Astrocyte of the cerebellum (primary cell): Measurements from ENCODE around the gene IL31RA.
A peak's percentile ranks its signal among the peaks of the same experiment; 100 is the strongest.

Source experiments
- DNase-seq: peaks from one replicate; pipeline ENCODE4 v3.0.0-alpha.2; 2011; ENCODE audit warnings: low read depth
- H3K4me3 ChIP-seq: 2 replicates; pipeline ENCODE4 v1.5.1; 2011; ENCODE audit warnings: mild to moderate bottlenecking, low read depth, low read length, moderate library complexity
- in situ Hi-C: cut with HindIII; loops from 2 replicates; pipeline ENCODE4 v1.10.0; 2017; ENCODE audit warnings: low sequenced_read_pairs
- TF ChIP-seq, protein P1 (sequence below): IDR thresholded peaks from 2 replicates; pipeline ENCODE4 v1.5.1; 2012; ENCODE audit warnings: low read length, low read depth, moderate library complexity, mild to moderate bottlenecking; ENCODE audit errors: missing control alignments

IL31RA gene

DNA sequence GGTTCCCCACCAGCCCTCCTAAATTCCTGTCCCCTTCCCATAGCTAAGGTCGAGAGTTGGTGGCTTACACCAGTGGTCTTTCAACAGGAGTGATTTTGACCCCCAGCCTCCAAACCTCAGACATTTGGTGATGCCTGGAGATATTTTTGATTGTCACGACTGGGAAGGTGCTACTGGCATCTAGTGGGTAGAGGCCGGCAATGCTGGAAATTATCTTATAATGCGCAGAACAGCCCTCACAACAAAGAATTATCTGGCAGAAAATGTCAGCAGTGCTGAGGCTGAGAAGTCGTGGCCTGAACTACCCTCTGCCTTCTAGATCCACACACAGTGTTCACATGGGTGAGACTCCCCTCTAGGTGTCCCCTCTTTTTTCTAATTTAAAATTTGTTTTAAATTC, 69.6 kb downstream of the IL31RA start:
- H3K4me3 ChIP-seq: no peak overlapping the region
- DNase-seq: no peak
- in situ Hi-C loops: no loop called here
- TF ChIP-seq, protein P1, sequence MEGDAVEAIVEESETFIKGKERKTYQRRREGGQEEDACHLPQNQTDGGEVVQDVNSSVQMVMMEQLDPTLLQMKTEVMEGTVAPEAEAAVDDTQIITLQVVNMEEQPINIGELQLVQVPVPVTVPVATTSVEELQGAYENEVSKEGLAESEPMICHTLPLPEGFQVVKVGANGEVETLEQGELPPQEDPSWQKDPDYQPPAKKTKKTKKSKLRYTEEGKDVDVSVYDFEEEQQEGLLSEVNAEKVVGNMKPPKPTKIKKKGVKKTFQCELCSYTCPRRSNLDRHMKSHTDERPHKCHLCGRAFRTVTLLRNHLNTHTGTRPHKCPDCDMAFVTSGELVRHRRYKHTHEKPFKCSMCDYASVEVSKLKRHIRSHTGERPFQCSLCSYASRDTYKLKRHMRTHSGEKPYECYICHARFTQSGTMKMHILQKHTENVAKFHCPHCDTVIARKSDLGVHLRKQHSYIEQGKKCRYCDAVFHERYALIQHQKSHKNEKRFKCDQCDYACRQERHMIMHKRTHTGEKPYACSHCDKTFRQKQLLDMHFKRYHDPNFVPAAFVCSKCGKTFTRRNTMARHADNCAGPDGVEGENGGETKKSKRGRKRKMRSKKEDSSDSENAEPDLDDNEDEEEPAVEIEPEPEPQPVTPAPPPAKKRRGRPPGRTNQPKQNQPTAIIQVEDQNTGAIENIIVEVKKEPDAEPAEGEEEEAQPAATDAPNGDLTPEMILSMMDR: peak; percentile 55

DNA sequence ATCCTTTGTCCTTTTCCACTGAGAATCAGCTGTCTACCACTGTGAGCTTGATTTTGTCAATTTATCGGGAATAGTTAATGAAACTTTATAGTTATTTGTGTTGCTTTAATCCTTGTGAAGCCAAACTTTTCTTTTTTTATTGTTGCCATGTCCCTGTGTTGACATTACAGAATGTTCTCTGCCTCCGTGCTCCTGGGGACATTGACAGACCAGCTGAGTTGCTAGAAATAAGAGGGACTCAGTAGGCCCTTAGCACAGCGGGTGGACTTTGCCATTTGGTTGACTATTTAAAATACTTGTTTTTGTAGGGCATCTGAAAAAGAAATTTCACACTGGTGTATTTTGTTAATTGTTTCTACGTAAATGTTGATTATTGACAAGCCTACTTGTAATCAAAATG, 70.5 kb downstream of the IL31RA start:
- in situ Hi-C loops: no loop called here
- no peak overlapping the region for H3K4me3 ChIP-seq
- TF ChIP-seq, protein P1: no peak
- DNase-seq: no peak

DNA sequence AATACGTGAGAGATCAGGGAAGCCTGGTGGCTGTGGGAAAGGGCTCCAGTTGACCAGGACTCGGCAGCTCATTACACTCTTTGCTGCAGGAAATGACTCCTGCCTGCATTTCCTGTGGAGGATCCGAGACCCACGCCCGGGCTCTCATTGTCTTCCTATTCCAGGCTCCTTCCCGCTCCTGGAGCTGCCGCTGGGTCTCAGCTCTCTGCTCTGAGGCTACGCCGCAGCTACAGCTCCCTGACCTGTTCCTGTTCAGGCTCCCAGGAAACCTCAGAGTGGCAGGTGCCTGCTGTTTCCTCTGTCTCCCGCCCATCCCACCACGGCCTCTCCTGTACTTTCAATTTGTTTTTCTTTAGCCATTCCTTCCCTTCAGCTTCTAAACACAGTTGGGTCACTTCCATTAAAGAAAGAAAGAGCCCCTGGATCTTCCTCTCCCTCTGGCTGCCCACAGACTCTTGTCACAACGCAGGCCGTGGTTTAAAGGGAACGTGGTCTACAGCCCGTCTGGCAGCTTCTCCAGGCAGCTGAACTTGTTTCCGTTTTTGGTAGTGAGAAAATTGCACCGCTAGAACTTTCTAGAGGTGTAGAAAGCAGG, 72.1 kb downstream of the IL31RA start:
- no peak for DNase-seq
- TF ChIP-seq, protein P1: no peak
- H3K4me3 ChIP-seq: peak overlapping the region; percentile 7
- in situ Hi-C loops: no loop called here

DNA sequence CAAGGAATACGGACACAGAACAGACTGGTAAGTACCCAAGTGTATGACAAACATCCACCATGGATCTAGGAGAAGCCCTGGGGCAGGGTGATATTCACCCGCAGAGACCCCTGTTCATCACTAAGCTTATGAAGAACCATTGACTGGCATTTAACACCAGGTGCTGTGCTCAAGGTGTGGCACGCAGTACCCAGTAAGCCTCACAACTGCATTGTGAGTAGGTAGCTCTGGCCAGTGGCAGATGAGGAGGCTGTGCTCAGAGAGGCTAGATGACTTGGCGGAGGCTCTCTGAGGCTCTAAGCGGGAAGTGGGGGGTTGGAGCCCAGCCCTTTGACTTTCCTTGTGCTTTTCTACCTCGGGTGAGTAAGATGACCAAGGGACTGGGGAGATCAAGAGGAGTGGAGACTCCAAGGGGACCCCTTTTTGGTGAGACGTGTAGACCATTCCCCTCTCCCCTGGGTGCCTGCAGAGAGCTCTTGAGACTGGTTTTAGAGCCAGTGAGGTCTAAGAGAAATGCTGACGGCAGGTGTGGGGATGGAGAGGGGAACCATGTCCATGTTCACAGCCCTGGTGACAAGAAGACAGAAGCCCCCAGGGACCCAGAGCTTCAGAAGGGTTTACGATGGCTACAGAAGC, 72.8 kb downstream of the IL31RA start:
- TF ChIP-seq, protein P1: no peak
- H3K4me3 ChIP-seq: no peak overlapping the region
- in situ Hi-C loops: no loop called here
- no peak for DNase-seq

DNA sequence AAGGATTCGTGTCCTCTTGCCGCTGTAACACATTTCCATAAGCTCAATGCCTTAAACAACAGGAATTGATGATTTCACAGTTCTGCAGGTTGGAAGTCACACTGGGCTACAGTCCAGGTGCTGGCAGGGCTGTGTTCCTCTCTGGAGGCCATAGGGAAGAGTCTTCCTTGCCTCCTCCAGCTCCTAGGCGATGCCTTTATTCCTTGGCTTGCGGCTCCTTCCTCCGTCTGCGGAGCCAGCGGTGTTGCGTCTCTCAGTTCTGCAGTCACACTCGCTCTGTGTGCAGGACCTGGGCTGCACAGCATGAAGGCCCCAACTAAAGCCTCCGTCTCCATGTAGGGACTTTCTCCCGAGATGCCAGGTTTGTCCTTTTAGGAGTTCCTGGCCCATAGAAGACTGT, 73.6 kb downstream of the IL31RA start:
- no peak overlapping the region for H3K4me3 ChIP-seq
- DNase-seq: no peak
- in situ Hi-C loops: no loop called here
- TF ChIP-seq, protein P1: no peak

DNA sequence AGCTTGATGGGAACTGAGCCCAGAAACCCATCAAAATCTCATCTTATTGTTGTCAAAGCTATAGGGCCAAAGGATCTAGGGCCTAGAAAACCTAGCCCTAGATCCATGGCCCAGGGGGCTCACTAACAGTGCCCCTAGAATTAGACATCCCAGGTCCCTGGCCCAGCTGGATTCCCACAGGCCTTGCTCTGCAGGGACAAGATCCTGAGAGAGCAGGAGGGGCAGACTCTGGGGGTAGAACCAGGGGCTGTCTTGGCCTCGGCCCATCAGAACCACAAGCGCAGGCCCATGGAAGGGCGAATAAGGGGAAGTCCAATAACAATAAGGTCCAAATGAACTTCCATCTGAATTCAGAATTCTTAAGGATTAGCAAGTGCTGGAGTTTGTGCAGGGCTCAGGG, 74.0 kb downstream of the IL31RA start:
- in situ Hi-C loops: no loop called here
- TF ChIP-seq, protein P1: no peak
- no peak overlapping the region for H3K4me3 ChIP-seq
- DNase-seq: no peak

DNA sequence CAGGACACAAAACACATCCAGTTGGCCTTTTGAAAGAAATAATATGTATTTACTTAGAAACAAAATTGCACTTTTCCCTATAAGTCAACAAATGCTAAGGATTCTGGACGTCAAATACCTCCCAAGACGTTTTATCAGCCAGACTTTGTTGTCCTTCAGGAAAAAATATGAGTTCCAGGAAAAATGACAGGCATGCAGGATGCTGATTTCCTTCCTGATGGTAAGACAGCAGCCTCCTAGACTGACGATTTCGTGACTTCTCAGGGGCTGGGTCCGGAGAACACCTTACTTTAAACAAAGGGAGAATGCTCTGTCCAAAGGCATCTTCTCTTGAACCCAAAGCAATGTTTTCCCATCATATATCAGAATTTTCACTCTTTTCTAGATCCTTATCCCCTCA, 74.6 kb downstream of the IL31RA start:
- in situ Hi-C loops: no loop called here
- TF ChIP-seq, protein P1: no peak

More for the DNA sequence above, 74.6 kb downstream of the IL31RA start:
- no peak for DNase-seq
- no peak overlapping the region for H3K4me3 ChIP-seq
